HG03108 (cell line): ENCODE results near the gene PRMT7.

ENCODE experiments used
- ATAC-seq: cut with Tn5 transposase; IDR thresholded peaks from one replicate; pipeline ENCODE4 v1.9.1; 2021; ENCODE audit warnings: moderate library complexity; ENCODE audit not compliant: unreplicated experiment

PRMT7 gene

DNA sequence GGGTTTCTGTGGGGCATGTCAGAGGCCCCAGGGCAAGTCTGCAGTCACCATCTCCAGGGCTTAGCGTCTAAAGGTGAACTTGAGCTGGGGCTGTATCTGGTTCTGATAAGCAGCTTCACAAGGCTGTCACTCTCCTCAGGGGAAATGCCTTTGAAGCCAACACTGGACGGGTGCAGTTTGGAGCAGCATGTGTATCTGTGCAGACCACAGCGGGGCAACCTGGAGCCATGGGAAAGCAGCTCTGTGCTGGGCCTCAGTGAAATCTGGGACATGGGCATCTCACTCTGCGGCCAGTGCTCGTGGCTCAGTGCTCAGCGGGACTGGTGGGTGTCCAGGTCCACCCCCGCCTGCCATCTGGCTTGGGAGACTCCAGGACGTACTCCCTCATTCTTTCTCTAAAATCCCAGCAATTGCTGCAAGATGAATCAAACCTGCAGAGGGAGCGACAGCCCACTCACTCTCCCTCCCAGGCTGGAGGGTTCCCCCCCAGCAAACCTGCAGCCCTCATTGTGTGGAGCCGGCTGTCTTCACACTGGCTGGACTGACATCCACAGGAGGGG is 63.5 kb downstream of the PRMT7 start:
- no peak for ATAC-seq

DNA sequence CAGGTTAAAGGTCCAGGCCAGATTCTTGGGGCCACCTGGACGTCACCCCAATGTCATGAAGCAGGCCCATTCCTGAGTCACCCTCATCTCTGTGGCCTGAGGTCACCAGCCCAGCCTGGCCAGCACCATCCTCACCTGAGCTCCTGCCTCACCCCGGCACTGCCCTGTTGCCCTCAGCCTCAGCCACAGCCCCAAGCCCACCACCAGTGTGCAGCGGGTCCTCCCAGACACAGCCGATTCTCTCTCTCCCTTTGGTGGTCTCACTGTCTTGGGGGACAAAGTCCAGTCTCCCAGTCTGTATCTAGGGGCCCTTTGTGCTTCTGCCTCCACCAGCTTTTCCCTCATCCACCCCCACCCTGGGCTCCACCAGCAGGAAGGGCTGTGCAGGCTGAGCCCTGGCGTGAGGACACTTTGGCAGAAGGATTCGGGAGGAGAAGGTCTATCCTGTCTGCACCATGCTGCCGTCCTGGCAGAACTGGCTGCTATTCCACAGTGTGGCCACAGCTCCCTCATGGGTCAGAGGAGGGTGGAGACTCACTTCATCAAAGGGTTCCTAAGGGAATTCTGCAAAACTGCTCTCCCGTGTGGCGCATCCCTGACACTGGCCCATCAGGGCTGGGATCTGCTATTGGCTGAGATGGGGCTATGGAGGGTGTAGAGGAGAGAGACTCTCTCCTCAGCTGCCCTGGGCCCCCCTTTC is 64.3 kb downstream of the PRMT7 start:
- ATAC-seq = no peak

DNA sequence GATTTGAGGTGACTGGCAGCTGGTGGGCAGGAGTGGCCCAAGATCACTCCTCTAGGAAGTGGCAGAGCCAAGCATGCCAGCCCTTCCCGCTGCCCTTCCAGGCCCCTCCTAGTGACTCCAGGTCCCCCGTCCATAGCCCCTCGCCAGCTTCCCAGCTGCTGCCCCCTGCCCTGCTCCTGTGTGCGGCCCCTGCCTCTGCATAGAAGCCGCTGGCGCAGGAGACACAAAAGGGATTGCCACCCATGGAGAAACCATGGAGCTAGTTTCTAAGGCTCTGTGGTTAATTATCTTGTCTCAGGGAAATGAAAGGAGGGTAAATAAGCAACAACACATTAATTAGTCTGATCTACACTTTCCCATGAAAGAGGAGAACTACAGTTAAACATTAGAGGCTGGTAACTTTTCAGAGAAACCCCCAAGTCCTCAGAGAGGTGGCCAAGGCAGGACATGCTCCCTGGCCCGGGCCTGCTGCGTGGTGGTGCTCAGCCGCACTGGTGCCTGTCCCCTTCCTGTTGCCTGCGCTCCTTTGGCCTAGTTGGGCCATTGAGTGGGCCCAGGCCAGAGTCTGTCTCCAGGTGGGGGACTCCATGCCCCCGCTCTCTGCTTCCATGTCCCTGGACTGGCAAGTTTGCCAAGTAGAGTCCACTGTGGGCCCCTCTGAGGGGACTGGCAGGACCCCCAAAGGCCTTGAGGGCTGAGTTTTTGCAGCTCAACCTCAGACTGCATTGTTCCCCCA is 65.2 kb downstream of the PRMT7 start:
- ATAC-seq = no peak

DNA sequence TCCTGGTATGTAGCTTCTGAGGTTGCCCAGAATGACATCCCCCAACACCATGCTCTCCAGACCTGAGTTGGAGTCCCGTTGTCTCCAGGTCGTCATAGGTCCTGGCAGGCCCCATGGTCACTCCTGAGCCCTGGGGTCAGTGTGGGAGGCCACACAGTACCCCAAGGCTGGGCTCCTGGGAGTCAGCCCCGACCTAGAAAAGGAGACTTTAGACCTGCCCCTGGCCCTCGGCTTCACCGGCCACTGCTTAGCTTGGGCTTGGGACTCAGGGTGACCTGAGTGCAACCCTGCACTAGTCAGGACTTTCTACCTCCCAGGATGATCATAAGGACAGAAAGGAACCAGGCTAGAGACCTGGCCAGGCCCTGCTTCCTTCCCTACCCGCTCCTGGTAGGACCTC is 65.8 kb downstream of the PRMT7 start:
- no peak for ATAC-seq

DNA sequence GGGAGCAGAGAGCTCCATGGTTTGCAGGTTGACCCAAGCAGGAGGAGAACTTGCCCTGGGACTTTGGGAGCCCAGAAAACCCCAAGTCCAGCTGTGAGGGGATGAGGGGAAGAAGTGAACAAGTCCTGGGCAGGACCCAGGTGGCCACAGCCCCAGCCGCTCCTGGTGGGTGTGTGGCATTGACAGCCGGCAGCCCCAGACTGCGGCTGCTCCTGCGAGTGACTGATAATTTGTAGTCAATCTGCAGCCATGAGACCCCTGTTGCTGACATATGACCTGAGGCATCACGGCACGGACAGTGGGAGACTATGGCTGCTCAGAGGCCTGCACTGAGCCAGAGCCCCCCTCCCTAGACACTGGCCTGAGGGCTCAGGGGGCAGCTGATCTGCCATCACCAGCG is 66.4 kb downstream of the PRMT7 start:
- ATAC-seq = no peak

DNA sequence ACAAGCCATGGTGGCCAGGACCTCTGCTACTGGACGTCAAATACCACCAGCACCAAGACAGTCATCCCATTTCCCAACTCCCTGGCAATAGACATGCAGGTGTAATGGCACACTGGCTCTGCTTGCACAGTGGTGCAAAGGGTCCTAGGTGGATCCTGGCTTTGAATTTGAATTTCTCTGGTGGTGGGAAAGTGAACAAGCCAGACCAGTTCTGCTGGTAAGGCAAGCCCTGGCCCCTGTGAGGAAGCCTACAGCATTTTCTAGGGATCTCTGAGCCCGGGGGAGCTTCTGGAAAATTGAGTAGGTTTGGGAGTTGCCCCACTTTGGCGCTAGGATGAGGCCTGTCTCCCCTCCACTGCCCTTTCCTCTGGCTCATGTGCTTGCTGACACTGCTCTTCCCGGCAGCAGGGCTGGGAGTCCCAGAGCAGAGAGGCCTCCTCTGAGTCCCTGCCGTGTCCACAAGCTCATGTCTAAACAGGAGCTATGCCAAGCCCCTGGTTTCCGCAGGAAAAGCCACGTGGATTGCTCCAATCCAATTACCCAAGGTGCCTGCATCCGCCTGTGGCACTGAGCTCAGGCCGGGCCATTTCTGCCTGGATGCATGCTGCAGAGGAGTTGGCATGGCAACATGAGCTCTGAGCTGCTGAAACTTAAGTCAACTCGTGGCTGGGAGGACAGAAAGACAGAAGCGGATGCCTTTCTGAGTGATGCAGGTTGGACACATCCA is 67.0 kb downstream of the PRMT7 start:
- ATAC-seq = no peak

DNA sequence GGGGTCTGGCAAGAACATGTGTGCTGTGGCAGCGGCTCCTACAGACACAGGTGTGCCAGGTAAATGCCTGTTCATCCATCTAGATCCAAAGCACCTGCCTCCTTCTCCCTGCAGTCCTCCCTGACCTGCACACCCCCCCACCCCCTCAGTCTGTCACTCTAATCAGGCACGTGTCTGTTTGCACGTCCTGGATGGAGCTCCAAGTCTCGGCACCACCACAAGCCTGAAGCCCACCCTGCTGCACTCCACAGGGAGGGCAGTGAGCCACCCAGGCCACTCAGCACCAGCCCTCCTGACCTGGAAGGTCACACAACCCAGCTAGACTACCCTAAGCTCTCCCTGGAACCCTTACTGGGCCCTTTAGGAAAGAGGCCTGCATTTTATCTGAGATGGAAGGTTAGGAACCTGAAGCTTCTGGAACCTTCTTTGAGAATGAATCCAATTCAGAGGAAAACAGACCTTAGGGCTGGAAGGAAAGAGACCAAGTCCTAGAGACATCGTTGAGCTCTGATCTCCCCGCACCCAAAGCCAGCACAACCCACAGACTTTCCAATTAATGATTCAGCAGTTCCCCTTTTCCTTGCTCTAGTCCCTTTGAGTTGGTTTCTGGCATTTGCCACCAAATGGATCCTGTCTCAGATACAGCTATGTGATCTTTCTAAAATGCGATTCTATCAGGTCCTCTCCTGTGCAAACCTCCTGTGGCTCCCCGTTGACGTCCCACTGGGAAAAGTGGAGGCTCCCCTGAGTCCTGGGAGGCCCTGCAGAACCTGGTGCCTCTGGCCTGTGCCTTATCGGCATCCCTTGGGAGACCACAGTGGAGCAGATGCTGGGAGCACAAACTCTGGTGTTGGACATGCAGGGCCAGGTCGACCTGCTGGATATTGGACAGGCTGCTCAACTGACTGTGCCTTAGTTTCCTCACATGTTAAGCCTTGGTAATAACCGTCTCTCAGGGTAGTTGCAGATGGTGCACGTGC is 67.9 kb downstream of the PRMT7 start:
- no peak for ATAC-seq

DNA sequence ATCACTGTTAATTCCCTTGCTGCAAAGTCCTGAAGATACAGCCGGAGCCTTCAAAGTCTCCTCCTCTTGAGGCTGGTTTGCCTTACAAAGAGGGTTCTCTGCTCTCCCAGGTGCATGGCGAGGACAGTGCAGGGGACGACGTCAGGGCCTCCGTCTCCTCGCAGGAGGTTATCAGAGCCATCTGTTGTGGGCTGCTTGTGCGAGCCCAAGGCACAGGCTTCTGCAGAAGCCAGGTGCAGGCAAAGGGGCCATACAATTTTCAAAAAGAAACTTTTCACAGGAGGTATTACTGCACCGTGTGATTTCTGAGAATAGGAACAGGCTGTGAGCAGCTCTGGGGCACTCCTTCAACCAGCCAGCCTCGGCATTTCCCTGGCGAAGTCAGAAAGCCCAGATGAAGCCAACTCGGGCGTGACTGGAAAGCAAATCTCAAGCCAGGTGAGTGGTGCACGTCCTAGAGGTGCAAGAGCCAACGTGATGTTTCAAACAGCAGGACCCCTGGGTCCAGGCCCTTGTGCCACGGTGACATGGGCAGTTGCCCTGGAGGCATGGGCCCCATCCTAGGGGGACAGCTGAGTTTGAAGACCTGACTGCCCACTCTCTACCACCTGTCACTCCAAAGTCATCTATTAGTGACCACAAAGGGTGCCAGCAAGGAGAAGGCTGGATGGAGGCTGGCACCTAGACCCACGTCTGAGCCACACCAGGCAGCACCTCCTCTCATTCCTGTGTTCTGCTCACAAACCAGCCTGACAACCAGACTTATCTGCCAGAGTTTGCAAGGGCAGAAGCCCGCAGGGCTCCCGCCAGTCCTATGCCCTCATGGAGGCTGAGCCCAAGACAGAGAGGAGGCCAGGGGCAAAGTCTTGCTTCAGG is 68.9 kb downstream of the PRMT7 start:
- ATAC-seq = no peak

DNA sequence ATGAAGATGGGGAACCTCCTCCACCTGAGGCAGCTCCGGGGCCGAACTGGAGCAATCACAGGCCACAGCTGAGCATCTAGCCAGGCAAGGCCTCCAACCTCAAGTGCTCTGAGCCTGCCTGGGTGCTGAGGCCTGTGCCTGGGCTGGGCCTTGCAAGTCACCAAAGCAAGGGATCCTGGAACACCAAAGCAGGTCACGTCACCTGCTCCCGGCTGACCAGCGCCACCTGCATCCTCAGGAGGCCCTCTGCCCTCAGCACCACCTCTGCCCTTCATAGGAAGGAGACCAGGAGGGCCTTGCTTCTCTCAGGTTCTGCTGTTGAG is 69.5 kb downstream of the PRMT7 start:
- no peak for ATAC-seq

DNA sequence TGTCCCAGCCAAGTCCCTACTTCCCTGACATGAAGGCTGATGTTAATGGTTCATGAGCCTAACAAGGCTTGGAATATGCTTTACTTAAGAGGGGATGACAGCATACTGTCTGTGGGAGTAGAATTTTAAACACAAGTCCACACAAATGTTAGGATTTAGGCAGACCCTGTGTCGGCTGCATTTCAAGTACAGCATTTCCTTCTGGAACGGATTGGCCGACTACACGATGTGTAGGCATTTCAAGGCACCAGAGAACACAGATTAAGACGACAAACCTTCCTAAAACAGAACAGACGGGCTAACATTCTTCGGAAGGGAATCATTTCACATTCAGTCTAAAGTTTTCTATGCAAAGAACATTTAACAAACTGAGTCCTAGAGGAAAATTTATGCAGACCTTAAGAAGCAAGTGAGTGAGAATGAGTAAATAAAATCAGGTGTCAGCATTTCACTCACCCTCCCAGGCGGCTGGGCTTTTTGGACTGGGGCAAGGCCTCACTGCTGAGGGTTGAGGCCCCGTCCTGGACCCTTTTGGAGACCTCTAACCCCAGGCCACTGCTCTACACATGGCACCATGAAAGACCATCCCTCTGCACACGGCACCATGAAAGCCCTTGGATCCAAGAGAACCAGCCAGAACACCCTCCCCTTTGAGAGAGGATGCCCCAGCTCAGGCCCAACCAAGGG is 70.0 kb downstream of the PRMT7 start:
- no peak for ATAC-seq

DNA sequence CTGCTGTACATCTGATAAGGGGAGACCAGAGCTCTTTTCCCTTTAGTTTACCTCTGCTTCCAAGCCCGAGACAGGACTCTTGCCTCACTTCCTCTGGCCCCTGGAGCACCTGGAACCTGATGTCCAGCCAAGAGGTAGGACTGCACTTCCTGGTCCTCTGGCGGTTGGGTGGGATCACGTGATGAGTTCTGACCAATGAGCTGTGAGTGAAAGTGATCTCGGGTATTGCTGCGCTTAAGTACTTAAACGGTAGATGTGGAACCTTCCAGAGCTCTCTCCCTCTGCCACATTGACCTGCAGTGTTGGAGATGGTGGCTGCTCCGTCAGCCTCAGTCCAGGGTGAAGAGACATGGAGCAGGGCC is 70.5 kb downstream of the PRMT7 start:
- no peak for ATAC-seq

DNA sequence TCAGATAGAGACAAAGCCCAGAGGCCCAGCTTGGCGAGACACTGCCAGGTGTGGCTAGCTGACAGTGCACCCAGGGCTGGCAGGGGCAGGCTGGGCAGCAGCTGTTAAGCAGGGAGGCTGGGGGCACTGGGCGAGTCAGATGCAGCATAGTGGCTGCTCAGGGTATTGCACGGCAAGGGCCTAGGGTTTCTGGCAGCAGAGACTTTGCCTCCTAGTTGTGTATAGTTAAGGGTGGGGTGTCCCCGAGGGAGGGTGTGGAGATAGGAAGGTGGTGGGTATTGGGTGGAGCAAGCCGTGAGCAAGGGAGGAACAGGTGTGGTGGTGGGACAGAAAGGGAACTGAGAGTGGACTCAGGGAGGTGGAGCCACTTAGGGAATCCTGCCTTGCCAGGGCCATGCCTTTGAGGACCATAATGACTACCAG is 71.5 kb downstream of the PRMT7 start:
- ATAC-seq = no peak

DNA sequence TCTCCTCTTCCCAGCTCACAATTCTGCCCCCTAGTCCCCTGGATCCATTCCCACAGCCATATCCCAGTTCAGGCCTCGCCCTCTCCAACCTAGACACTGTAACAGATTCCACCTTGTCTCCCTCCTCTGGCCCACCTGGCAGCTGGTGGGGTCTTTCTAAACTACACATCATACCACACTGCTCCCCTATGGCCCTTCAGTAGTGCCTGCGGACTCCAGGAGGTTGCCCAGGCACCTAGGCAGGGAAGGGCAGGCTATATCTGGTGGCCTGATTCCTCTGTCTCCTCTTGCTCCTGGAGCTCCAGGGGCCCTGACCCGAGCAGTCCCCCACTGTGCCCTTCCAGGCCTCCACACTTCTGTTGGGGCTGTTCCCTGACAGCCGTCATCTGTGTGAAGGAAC is 73.0 kb downstream of the PRMT7 start:
- no peak for ATAC-seq

DNA sequence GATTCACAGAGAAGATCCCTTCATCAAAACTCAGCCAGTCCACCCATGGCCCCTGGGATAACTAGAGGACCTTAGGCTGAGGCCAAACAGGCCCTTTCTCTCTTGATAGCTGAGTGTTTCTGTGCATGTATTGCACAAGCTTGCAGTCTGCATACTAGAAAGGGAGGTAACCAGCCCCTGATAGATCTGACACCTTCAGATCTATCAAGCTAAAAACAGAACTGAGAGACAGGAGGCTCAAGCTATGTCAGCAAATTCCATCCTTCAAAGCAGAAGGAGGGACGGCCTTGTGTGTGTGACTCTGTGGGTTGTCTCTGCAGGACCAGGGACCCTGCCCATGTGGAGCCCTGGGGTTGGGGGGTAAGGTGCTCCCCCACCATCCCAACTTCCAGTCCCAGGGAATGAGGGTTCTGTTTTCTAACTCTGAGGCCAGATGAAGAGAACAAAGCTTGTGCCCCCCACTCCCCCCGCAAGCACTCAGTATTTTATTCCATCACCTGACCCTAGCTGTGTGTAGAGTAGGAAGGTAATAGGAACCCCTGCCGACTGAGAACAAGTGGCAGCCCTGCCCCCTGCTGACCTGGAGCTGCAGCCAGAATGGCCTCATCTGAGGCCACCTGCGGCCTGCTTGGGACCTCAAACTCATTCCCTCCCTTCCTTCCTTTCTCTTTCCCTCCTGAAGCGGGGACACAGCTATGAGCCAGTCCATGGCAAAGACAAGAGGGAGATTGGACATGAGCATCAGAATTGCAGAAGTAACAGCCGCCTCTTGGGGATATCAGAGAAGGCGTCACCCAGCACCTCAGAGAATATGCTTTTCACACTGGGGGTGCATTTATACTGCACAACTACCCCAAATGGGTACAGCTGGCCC is 73.7 kb downstream of the PRMT7 start:
- ATAC-seq = no peak

DNA sequence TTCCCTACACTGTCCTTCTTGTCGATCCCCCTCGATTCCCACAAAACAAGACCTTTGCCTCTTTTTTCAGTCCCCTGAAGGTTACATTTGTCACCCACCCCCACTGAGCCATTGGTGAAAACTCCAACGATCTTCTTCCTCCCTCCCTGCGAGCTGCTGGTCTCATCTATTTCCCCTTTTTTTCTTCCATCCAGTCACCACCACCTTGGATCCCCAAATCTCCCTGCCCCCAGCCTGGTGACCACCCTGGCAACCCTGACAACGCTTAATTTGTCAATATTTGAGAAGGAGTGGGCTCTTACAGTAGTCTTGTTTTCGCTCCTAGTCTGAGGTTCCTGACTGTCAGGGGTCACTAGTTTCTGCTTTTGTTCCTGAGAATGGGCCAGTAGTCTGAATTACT is 74.6 kb downstream of the PRMT7 start:
- ATAC-seq = no peak

DNA sequence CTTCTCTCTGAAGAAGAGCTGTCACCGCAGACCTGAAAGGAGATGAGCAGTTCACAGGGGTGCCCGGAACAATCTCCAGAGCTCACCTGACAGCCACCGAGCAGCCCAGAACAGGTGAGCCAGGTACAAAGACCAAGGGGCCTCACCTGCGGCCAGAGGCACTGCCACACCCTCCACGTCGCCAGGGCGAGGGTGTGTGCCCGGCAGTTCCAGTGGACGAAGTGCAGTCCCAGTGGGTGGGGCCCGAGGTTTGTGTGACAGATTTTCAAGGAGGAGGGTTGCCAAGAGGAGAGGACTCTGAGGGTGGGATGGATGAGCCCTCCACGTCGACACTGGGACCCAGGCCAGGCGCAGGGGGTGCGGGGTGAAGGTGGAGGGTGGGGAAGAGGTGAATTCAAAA is 75.8 kb downstream of the PRMT7 start:
- ATAC-seq = no peak

DNA sequence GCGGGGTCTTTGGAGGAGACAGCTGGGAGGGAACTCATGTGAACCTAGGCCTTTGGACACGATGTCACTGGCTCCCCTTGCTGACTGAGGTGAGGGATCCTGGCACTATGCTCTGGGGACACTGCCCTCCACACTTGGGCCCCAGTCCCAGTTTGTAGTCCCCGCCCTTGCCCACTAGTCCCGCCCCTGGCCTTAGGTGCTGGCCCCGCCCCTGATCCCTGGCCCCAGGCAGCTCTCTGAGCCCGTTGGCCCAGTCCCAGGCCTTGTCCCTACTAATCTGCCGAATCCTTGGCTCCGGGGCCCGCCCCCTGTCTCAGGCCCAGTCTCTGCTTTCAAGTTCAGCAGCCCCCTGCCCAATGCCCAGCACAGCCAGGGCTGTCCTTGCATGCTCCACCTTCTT is 76.5 kb downstream of the PRMT7 start:
- no peak for ATAC-seq

DNA sequence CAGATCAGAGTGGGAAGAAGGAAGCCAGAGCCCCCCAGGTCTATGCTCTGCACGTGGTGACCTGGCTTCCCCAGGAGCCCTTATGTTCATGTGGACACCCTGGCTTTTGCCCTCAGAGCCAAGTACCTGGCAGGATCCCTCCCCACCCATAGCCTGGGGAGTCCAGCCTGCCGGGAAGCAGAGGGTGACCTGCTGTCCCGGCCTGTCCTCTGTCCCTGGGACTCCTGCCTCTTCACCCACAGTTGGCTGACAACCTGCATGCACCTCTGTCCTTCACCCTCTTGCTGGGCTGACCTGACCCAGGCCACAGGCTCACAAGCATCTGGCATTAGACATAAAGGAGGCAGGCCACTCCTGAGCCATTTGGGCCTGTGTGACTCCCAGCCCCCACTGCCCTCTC is 77.3 kb downstream of the PRMT7 start:
- no peak for ATAC-seq
